Epidermal melanocyte (primary cell): Measurements from ENCODE around the gene CFAP54.

Experiments used
- DNase-seq: peaks from one replicate; pipeline ENCODE4 v3.0.0; 2011; ENCODE audit warnings: low spot score; ENCODE audit not compliant: insufficient read length

CFAP54 gene

GRCh38 chr12:96814200-96814599 lies 324.8 kb downstream of the CFAP54 start:
- no peak for DNase-seq

DNA sequence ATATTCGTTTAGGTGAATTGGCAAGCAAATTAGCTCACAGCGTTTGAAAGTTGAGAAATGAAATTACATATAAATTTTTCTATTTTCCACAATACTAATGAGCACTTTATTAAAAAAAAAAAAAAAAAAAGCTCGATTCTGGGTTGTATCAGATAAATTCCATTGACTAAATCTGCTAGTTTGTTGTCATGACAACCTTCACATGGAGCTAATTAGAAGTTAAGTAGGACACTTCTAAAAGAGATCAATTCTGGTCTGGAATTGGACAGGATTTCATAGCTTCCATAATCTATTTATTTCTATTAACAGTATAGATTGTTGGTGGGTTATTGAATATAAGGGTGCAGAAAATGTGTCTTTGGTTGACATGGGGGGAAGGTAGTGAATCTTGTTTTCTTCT lies 332.2 kb downstream of the CFAP54 start:
- no peak for DNase-seq

DNA sequence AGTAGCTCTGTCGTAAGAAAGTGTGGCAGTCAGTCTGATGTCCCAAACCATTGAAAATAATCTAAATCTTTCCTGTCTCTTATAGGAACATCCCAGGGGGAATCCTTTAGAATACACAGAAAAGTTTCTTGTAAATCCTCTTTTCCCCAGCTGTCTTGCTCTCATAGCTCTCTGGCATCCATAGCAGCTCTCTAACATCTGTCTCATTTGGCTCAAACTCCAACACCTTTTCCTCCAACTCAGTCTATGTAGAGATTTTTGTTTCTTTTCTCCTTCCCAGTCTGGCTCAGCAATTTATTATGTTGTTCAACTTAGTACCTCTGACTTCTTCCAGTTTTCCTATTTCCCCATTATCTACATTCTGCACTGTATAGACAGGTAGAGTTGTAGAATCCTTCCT lies 333.3 kb downstream of the CFAP54 start:
- DNase-seq: no peak

DNA sequence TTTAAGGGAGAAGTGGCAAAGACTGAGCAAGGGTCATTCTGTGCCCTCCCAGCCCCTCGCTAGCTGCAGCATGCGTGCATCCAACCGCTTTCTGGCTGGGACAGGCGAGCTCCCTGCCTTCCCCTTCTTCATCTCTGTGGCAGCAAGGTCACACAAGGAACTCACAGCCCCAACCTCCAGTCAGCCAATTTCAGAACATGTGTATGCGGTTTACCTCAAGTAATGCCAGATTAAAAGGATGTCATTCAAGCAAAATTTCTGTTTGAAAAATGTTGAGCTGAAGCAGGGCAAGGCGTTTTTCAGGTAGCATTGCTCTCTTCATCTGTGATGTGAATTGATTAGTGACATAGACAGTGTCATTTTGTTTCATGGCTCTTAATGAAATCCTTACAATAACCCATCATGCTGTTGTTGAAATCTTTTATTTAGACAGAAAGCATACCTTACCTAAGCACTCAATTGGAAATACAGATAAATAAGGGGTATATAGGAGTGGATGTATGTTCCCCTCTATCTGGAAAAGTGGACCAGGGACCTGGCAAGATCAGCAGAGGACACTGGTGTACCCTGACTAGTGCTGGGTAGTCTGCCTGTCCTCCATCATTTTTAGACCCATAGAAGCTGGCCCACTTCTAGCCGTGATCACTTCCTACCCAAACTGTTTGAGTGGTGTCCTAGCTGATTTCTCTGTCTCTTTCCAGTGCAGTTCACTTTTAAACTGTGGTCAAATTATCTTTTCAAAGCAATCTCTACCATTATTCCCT lies 334.9 kb downstream of the CFAP54 start:
- no peak for DNase-seq

DNA sequence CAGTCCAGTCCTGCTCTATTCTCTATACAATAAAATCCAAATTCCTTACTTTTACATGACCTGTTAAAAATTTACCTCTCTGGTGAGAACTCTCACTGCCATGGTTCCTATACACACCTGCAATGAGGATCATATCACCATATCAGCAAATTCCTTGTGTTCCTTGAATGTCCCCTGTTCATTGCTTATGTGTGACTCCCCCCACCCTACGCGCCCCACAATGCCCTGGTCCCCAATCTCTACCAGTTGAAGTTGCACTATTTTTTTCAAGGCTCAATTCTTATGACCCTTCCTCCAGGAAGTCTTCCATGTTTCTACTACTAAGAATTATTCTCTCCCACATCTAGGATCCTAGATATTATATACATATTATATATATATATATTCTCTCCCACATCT lies 335.5 kb downstream of the CFAP54 start:
- DNase-seq: no peak

DNA sequence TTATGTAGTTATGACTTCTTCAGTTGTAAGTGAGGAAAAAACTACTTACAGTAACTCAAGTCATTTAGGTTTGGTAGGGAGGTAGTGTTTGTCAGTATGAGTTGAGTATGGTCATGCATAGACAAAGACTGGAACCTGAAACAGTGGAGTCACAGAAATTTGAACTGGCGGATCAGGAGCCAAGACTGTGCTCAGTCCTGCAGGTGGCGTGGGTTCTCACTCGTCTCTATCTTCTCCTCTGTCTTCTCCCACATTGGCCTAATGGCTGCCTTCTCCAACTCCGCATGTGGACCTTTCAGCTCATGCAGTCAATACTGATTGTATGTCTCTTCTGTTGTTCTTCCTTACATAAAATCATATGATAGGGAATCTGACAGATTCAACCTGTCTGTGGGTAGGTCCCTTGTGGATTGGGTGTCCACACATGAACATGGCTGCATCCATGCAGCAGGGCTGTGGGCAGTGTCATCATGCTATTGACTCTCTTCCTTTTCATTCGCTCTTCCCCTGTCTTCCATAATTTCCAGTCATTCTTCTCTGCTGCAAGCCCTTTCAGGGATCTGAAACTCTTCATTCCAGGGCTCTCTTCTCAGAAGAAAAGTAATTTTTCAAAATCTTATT lies 338.9 kb downstream of the CFAP54 start:
- no peak for DNase-seq

GRCh38 chr12:96829354-96829753 lies 340.0 kb downstream of the CFAP54 start:
- no peak for DNase-seq

DNA sequence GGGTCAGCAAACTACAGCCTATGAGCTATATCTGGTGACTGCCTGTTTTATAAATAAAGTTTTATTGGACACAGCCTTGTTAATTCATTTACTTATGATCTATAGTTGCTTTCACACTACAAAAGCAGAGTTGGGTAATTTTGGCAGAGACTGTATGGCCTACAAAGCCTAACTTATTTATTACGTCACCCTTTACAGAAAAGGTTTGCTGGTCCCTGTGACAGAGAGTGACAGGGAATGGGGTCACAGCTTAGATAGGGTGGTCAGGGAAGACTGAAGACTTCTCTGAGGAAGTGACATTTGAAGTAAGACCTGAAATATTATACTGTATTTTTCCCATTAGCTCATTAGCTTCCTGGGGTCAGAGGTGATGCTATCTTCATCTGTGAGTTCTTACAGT lies 342.0 kb downstream of the CFAP54 start:
- DNase-seq: no peak

GRCh38 chr12:96846293-96846692 lies 356.9 kb downstream of the CFAP54 start:
- no peak for DNase-seq

- DNase-seq: no peak
These were observed 361.3 kb downstream of the CFAP54 start for GRCh38 chr12:96850676-96851075.

GRCh38 chr12:96858162-96858561 lies 368.8 kb downstream of the CFAP54 start:
- DNase-seq: no peak

GRCh38 chr12:96861656-96862055 lies 372.3 kb downstream of the CFAP54 start:
- DNase-seq: no peak

DNA sequence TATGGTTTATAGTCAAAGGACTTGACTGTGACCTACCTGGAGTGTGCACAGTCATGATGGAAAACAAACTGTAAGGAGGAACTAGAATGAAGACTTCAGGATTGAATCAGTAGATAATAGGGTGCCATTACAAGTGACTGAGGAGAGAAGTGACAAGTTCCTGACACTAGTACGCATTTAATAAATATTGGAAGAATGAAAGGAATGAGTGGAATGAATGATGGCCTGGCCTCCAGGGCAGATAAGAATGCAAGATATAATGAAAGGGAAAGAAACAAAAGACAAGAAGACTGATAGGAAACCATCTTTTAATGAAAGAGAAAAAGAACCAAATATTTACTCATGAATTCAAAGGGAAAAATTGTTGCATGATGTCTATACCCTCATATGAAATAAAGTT lies 372.9 kb downstream of the CFAP54 start:
- no peak for DNase-seq

GRCh38 chr12:96864335-96864734 lies 375.0 kb downstream of the CFAP54 start:
- no peak for DNase-seq

DNA sequence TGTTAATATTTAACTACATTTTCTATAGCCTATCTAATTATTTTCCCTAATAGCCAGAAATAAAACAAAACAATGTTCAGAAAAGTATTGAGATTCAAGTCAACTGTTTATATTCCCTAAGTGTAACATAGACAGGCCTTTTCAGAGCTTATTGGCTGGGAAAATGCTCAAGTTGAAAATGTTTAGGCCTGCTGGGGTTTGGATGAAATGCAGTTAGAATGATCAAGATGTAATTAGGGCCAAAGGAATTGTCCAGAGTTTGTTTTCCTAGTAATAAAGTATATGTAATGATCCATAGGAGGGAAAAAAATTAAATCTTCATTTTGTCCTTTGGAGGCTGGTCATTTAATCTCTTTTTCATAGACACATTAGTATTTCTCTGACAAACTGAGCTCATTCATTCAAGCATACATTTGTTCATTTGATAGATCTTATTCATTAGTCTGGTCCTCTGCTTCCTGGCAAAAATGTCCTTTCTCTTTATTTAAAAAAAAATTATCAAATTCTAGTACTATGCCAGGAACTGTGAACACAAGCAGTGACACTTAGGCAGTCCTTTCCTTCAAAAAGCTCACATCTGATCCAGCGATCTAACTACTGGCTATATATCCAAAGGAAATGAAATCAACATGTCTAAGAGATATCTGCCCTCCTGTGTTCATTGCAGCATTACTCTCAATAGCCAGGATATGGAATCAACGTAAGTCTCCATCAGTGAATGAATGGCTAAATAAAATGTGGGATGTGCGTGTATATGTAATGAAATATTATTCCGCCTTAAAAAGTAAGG lies 377.6 kb downstream of the CFAP54 start:
- DNase-seq: no peak

GRCh38 chr12:96870946-96871345 lies 381.6 kb downstream of the CFAP54 start:
- DNase-seq: no peak

DNA sequence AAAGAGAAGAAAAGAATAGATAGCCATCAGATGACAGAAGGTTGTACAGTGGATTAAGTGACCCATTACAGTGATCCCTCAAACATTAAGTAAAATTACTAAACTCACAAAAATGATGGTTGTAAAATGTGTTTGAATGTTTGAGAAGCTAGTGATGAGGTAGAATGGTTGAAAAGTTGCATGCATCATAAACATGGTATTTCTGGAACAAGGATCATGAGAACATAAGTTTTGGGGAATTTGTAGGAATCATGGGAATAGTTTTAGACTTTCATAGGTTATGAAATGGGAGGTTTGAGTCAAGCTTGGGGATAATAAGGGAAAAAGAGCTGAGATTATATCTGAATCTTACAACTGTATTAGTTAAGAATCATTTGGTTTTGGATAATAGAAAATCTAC lies 383.6 kb downstream of the CFAP54 start:
- DNase-seq: no peak

DNA sequence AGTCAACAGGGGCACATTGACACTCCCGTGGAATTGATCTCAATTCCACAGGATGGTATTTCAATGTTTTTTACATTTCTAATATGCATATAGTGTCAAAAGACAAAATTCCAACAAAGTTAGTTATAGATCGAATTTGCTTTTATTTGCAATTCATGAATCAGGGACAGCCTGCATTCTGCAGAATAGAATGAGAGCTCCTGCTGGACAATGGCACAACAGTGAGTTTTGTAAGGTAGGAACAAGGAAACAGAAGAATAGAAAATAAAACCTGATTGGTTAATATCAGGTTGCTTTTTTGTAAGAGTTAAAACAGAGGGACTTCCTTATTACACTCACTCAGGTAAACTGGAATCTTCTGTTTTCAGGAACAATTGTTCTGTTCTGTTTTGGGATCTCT lies 384.8 kb downstream of the CFAP54 start:
- no peak for DNase-seq

GRCh38 chr12:96876966-96877365 lies 387.6 kb downstream of the CFAP54 start:
- no peak for DNase-seq

DNA sequence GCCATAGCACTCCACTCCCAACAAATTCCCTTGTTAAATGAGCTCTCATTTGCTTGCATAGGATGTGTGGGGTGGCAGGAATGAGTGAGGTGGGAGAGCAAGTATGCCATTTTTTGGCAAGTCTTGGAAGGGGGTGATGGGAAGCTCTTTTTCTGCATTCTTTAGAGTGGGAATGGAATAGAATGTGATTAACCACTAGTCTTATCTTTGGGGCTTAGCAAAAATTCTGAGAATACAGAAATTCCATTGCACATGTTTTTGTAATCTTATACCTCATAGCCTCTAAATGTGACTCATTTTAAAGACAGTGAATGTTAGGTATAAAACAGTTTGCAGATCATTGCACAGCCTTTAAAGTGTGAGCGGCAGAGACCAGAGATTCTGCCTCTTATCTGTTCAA lies 389.3 kb downstream of the CFAP54 start:
- no peak for DNase-seq

- no peak for DNase-seq
These were observed 389.9 kb downstream of the CFAP54 start for GRCh38 chr12:96879301-96879700.

GRCh38 chr12:96880220-96880619 lies 390.8 kb downstream of the CFAP54 start:
- DNase-seq: no peak
